ENCODE data around the gene SCP2.

SCP2 gene, protein sequence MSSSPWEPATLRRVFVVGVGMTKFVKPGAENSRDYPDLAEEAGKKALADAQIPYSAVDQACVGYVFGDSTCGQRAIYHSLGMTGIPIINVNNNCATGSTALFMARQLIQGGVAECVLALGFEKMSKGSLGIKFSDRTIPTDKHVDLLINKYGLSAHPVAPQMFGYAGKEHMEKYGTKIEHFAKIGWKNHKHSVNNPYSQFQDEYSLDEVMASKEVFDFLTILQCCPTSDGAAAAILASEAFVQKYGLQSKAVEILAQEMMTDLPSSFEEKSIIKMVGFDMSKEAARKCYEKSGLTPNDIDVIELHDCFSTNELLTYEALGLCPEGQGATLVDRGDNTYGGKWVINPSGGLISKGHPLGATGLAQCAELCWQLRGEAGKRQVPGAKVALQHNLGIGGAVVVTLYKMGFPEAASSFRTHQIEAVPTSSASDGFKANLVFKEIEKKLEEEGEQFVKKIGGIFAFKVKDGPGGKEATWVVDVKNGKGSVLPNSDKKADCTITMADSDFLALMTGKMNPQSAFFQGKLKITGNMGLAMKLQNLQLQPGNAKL

DNA sequence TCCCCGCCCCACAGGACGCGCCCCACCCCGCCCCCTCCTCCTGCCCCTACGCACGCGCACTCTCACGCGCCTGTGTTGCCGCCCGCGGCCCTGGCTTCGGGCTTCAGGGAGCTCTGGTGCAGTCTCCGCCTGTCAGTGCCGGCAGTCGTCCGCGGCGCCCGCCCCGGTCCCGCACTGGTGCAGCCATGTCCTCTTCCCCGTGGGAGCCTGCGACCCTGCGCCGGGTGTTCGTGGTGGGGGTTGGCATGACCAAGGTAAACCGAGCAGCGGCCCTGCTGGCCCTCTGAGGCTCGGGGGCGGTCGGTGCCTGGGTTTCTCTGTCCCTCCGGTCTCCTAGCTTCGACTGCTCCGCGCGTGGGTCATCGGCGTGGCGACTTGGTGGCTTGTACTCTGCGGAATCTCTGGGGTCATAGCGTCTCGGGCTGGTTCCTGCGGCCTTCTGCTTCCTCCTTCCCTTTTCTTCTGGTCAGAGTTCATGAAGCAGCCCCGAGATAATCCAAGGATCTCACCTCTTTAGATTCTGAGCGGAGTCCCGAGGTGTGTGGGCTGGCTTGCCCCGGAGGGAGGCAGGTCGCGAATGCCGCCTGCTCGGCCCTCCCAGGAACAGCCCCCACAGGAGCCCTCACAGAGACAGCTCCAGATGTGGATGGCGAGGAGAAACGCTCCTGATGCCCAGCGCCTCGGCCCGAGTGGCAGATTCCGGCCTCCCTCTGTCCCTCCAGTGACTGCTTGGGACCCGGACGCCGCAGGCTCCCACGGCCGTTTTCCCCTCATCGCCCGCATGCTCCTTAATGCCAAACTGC lies at the start of gene SCP2:
TSS of gene SCP2 (plus strand) at position 65 of the 803 bp plus-strand sequence. CDS start at position 186, 121 bp downstream.
- DNase-seq (ENCODE audit: low spot score) (peak; percentile 25), FAIRE-seq (no peak)

- no peak for FAIRE-seq
- DNase-seq (ENCODE audit: low spot score), result no peak
Measured at GRCh38 chr1:52877554-52877953, 49.5 kb upstream of the SCP2 start.

DNA sequence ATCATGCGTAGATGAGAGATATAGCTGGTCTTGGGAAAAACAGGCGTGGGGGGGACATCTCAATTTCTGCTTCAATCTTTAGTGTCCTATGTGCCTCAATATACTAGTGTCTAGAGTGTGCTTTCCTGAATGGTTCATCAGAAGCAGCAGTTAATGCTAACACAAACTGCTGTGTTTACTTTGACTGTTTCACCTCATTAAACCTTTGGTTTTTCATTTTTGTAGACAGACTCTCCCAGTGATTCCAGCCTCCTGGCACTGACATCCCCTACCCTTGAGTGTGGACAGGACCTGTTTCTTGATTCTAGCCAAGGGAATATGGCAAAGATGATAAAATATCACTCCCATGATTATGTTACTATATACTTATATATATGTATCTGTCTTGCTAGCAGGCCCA lies 46.9 kb upstream of the SCP2 start:
- DNase-seq (ENCODE audit: low spot score) (no peak), FAIRE-seq (no peak)

- FAIRE-seq (no peak), DNase-seq (ENCODE audit: low spot score) (no peak)
Measured at GRCh38 chr1:52887483-52887882, 39.6 kb upstream of the SCP2 start.

- FAIRE-seq, result no peak
- DNase-seq (ENCODE audit: low spot score), result no peak
Measured at GRCh38 chr1:52892424-52893215, 34.5 kb upstream of the SCP2 start.

DNA sequence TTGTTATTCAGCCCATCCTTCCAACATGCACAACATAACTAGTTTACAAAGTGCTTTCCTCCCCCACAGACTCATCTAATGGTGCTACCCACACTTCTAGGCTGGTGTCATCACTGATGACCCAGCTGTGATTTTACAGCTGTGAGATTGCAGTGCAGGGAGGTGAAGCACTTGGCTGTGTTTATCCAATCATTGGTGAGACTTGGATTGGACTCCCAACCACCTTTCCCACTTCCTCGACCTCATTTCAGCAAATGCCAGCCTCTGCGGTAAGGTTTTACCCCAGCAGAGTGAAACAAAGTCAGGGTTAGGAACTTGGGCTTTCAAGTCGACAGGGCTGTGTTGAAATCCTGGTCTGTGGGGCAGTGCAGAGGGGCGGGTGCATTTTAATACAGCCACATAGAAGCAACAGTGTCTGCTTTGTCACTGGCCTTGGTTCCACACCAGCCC lies 27.6 kb upstream of the SCP2 start:
- no peak for DNase-seq (ENCODE audit: low spot score)
- FAIRE-seq, result no peak

DNA sequence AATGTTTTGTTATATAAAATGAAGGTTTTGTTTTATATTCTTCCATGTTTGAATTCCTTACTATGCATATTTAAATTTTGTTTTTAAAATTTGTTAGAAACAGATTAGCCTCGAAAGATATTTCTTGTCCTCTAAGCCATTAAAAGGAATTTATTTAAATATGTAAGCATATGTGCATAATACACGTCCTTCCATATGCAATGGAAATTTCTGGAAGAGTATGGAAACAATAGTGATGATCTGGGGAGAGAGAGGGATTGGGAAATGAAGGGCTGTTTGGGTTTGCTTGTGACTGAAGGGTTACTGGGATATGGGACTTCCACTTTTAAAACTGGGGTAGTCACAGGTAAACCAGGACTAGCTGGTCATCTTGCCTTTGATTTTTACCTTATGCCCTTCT lies 26.7 kb upstream of the SCP2 start:
- FAIRE-seq, result no peak

GRCh38 chr1:52901384-52901783 lies 25.7 kb upstream of the SCP2 start:
- FAIRE-seq, result no peak

More for the DNA sequence above, 26.7 kb upstream of the SCP2 start:
- DNase-seq (ENCODE audit: low spot score), result no peak

DNA sequence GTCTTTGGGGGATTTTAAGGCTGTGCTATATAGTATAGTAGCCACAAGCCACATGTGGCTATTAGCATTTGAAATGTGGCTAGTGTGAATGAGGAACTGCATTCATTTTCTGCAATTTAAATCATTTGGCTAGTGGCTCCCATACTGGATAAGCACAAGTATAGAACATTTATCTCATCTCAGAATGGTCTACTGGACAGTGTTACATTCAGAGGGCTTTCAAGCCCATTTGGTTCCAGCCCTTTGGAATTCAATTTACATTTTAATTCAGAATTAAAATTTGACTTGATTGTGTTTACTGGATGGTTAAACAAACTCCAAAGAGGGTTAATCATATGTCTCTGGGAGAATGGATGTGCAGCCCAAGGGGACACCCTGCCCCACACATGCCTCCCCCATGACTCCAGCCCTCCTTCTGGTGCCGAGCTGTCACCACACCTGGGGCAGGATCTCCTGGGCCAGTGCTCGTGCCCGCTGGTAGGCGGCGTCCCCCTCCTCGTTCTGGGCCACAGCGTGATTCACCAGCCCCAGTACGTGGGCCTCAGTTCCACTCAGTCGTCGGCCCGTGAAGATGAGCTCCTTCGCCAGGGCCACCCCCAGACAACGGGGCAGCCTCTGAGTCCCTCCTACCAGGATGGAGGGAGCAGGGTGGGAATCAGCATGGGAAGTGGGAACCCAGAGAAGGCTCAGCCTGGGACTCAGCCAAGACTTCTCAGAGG lies 22.7 kb upstream of the SCP2 start:
- no peak for FAIRE-seq
- DNase-seq (ENCODE audit: low spot score), result no peak

More at GRCh38 chr1:52901384-52901783, 25.7 kb upstream of the SCP2 start:
- DNase-seq (ENCODE audit: low spot score), result no peak

DNA sequence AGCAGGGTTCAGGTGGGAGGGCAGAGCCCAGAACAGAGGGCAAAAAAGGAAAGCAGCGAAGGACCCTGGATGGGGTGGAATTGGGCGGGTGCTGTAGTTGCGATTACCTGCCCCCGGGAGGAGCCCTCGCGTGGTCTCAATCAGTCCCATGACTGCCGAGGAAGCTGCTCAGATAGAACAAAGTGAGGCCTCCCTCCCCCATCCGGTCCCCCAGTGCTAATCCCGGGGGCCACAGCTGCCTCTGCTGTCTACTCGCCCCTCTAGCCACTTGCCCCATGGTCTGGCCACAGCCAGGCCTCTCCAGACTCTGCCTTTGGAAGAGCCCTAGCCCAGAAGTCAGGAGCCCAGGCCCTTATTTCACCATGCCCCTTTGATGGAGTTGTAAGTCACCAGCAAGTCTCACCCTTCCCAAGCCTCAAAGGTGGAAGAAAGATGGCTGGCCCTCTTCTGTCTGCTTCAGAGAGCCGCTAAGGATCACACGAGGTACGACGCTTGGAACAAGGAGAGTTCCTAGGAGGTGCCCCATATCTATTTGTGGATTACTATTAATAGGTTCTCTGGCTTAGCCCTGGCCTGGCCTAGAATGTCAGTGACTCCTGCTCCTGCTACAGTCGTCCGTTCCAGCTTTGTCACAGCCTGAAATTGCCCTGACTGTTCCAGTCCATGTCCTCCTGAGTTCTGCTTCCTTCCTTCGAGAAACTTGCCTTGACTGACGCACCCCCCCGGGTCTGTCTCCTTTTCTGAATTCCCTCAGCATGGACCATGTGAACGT lies 22.0 kb upstream of the SCP2 start:
- DNase-seq (ENCODE audit: low spot score) (no peak), FAIRE-seq (no peak)

- FAIRE-seq (no peak), DNase-seq (ENCODE audit: low spot score) (no peak)
Measured at GRCh38 chr1:52906135-52906603, 20.9 kb upstream of the SCP2 start.

DNA sequence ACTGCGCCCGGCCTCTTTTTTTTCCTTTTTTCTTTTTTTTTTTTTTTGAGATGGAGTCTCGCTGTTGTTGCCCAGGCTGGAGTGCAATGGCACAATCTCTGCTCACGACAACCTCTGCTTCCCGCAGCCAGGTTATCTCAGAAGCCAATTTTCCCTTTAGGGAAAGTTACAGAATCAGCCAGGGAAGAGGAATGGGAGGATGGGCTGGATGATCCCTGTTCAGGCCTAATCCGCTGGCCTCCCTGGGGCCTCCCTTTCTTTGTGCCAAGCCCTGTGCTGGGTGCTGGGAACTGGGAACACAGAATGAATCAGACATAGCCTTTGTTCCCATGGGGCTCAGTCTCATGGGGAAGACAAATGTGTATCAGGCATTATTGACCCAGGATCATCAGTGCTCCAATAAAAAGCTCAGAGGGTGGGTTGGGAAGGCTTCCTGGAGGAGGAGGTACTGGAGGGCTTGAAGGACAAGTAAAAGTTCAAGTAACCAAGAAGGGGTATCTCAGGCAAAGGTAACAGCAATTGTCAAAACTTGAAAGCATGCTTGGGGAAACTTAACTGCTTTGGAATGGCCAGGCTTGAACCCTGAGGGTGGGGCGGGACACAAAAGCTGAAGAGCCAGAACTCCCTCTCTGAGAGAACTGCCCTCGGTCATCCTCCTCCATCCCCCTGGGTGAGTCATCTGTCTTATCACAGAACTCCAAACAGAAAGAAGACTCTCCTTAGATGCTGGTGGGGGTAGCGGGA lies 19.8 kb upstream of the SCP2 start:
- no peak for FAIRE-seq
- DNase-seq (ENCODE audit: low spot score), result no peak

GRCh38 chr1:52907812-52908153 lies 19.3 kb upstream of the SCP2 start:
- DNase-seq (ENCODE audit: low spot score) (no peak), FAIRE-seq (no peak)

DNA sequence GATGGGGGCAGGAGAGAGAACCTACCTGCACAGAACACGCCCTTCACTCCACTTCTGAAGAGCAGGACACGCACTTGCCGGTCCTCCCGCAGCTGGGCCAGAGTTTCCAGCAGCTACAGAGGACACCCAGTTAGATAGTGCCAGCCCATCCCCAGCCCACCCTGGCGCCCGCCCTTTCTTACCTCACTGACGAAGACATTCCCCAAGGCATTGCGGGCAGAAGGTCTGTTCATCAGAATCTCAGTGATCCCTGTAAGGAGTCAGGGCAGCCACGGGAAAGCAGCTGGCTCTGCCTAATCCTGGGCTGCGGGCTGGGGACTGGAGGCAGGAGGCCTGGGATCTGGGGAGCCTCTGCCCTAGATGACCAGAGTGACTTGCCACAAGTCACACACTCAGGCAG lies 15.5 kb upstream of the SCP2 start:
- DNase-seq (ENCODE audit: low spot score) (no peak), FAIRE-seq (no peak)

- FAIRE-seq, result no peak
- DNase-seq (ENCODE audit: low spot score), result no peak
Measured at GRCh38 chr1:52913014-52913413, 14.1 kb upstream of the SCP2 start.

- no peak for FAIRE-seq
- no peak for DNase-seq (ENCODE audit: low spot score)
Measured at GRCh38 chr1:52913537-52913936, 13.5 kb upstream of the SCP2 start.

GRCh38 chr1:52914463-52914862 lies 12.6 kb upstream of the SCP2 start:
- DNase-seq (ENCODE audit: low spot score), result no peak
- FAIRE-seq, result no peak

DNA sequence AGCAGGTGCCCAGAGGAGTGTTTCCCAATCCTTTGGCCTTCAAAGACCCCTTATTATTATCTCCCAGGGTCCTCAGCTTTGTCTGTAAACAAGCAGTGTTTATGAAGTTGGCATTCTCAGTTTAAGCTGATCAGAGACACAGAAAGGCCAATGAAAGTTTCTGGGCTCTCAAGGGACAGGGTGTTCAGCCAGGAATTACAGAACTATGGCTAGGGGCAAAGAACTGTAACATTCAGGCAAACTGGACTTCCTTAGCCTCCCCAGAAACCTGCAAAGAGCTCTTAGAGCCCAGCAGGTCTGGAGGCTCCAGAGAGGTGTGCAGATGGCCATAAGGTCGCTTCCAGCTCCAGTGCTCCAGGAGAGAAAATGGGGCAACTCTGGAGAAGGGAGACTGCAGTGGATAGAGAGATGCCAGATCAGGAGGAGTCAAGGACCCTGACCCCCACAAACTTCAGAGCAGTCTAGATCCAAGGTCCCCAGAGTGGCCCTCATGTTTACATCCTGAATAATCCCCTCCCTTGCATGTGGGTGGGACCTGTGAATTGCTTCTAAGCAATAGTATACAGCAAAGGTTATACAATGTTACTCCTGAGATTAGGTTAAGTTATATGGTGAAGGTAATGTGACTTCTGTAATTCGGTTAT lies 11.7 kb upstream of the SCP2 start:
- FAIRE-seq, result no peak
- DNase-seq (ENCODE audit: low spot score), result no peak

GRCh38 chr1:52915855-52916220 lies 11.2 kb upstream of the SCP2 start:
- no peak for DNase-seq (ENCODE audit: low spot score)
- FAIRE-seq, result no peak

Data from RCC 7860 (cell line).